IPS-15b (cell line): Measurements from ENCODE around the gene APCDD1L.

ENCODE experiments used
- H3K27me3 ChIP-seq: one replicate; pipeline ENCODE4 v1.6.1; 2013; ENCODE audit warnings: low read length; ENCODE audit not compliant: control insufficient read depth, insufficient read depth
- H3K36me3 ChIP-seq: one replicate; pipeline ENCODE4 v1.6.1; 2013; ENCODE audit warnings: low read length; ENCODE audit not compliant: control insufficient read depth, insufficient read depth
- H3K4me1 ChIP-seq: one replicate; pipeline ENCODE4 v1.6.1; 2013; ENCODE audit warnings: mild to moderate bottlenecking, low read length; ENCODE audit not compliant: control insufficient read depth, insufficient read depth
- H3K4me3 ChIP-seq: one replicate; pipeline ENCODE4 v1.5.1; 2013; ENCODE audit warnings: low read depth, low read length
- H3K9ac ChIP-seq: one replicate; pipeline ENCODE4 v1.6.1; 2013; ENCODE audit warnings: low read depth, mild to moderate bottlenecking, low read length
- H3K9me3 ChIP-seq: one replicate; pipeline ENCODE4 v1.6.1; 2013; ENCODE audit warnings: mild to moderate bottlenecking, low read length; ENCODE audit not compliant: control insufficient read depth, insufficient read depth

The APCDD1L gene

DNA sequence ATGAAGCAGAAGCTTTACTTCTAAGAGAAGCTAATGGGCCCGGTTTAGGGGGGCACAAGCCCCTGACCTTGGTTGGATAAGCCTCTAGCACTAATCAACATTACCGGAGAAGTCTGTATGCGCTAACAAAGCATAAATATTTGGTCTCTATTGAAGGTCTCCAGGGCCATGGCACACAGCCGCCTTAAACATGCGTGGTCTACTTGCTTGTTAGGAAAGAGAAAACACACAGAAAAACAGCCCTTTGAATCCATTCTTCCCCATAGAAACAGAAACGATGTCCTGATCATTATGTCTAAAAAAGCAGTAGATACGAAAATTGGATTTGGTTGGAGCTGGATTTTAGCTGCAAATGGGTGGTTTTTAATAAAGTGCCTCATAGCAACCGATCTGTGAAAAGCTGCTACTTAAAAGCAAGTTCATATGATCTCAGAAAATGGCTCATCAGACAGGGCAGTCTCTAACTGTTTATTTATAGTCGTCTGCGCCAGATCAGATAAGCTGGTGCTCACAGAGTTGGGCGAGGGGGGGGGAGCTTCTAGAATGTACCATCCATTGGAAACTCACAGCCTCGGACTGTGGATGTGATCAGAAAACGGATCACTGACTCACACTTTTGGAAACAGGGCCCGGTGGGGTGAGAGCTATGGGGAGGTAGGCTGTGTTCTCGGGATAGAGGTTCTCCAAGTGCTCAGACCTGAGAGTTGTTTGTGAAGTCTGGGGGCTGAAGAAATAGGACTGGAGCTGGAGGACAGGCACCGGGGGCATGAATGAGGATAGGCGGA is 35.3 kb upstream of the APCDD1L start:
- Histone ChIP-seq H3K27me3 (no peaks in the 10 kb centered on the region), H3K9ac (no peak overlapping the region)

DNA sequence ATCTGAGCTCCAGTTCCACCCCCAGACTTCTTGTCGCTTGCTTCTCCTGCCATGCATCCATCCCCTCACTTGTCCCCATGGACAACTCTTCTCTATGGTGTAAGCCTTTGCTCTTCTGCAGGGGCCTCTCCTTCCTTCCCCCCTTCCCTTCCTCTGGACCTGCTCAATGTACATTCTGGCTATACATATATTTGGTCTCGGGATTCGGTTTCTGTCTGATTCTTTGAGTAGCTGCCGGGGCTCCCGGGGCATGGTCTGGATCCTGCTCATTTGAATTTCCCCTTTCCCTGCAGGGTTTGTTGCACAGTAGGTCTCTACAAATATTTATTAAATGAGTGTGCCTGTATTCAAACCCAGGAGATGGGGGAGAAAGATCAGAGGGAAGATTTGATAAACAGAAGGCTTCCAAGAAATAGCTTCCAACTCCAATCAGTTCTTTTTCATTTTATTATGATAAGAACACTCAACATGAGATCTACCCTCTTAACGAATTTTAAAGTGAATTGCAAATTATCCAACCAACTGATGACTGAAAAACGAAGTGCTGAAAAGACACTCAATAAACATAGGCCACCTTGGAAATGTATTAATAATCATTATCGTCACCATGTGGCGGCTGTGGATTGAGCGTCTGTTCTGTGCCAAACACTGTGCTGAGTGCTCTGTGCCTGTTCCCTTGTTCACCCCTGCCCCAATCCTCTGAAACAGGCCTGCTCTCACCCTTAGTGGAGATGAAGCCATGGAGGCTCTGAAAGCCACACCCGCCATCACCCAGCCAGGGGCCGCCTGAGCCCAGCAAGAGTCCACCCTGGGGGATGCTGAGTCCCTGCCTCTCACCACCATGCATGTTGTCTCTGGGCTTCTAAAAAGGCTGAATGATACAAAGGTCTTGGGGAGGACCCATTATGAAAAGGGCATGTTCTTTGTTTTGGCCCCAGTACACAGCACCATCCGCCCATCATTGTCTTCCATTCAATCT is 34.3 kb upstream of the APCDD1L start:
- H3K9ac ChIP-seq: no peak overlapping the region
- H3K4me1 ChIP-seq: no peaks in the 10 kb centered on the region
- H3K36me3 ChIP-seq: no peaks in the 10 kb centered on the region
- H3K27me3 ChIP-seq: no peaks in the 10 kb centered on the region
- H3K4me3 ChIP-seq: no peak overlapping the region
- no peaks in the 10 kb centered on the region for H3K9me3 ChIP-seq

More for the DNA sequence above, 35.3 kb upstream of the APCDD1L start:
- Histone ChIP-seq H3K36me3 (no peaks in the 10 kb centered on the region), H3K9me3 (no peaks in the 10 kb centered on the region), H3K4me1 (no peaks in the 10 kb centered on the region), H3K4me3 (no peak overlapping the region)

DNA sequence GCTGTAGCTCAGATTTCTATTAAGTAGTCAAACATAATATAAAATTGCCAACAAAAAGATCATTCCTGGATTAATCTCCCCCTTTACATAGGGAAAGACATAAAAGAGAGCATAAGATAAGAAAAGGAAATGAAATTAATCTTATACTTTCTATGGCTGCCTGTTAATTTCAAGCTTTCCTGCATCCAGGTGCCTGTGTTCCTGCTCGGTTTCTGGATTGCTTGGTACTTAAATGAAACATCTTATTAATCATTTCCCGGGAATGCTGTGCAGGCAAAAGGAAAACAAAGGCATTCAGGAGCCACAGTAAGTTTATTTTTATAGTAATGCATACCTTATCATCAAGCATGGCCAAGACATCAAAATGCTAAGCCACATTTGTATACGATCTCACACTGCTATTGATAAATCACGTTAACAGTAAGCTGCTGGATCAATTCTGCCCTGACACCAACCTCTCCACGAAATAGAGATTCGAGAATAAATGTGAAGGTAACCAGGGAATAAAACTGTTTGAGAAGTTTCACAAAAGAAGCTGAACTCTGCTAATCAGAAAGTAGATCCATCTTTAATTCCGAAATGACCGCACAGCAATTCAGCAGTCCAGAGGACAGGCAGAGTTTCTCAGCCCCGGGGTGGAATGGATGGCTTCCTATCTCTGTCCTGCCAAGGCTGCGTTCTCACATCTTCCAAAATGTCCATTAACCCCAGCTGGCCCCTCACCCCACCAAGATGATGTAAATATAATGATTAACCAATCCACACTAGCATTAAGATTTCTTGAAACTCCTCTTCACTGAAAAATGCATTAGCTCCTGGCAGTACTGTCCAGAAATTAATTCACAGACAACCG is 32.6 kb upstream of the APCDD1L start:
- Histone ChIP-seq H3K9ac (no peak overlapping the region), H3K4me3 (no peak overlapping the region), H3K9me3 (no peaks in the 10 kb centered on the region), H3K27me3 (no peaks in the 10 kb centered on the region), H3K4me1 (no peaks in the 10 kb centered on the region), H3K36me3 (no peaks in the 10 kb centered on the region)

DNA sequence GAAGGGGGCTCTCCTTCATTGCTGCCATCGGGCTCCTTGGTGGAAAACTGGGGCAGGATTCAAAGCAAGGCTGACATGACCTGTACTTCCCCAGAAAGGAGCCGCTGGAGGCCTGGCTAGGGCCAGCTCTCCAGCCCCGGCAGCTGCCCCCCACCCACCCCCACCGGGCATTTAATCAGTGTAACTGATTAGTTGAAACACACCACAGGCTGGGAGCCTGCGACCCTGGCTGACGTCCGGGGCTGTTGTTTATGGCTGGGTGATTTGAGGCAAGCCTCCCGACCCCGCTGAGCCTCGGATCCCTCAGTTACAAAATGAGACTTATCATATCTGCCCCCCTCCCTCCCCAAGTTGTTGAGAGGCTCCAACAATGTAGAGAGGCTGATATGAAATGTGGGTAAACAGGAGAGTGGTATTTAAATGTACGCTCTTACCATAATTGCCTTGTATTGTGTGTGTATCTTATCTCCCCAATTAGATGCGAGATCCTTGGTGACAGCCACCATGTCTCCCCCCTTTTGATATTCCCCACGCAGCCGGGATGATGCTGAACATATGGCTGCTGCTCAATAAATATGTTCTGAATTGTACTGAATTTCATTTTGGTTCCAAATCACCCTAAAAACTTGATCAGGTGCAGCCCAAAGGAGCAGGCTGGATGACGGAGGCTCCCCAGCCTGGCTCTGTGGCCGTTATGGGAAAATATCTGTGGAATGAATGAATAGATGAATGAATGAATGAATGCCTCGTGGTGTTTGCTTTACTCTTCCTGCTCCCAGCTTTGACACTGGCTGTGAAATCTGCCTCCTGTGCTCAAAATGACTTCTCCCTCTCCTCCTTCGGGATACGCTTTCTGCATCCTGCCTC is 31.8 kb upstream of the APCDD1L start:
- Histone ChIP-seq H3K4me1 (no peaks in the 10 kb centered on the region), H3K27me3 (no peaks in the 10 kb centered on the region), H3K36me3 (no peaks in the 10 kb centered on the region), H3K9ac (no peak overlapping the region), H3K4me3 (no peak overlapping the region), H3K9me3 (no peaks in the 10 kb centered on the region)

DNA sequence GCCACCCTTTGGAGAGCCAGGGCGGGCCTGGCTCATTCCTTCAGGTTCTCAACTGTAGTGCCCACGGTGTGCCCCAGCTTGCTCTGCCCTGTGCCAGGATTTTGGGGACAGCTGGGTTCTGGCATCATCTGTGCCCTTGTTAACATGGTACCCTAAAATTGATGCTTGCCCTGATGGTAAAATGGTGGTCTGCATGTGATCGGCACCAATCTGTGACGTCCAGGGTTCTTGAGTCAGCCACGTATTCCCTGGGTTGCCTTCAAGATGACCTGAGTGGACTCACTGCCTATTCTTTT is 31.2 kb upstream of the APCDD1L start:
- H3K27me3 ChIP-seq: no peaks in the 10 kb centered on the region
- no peaks in the 10 kb centered on the region for H3K36me3 ChIP-seq
- H3K4me3 ChIP-seq: no peak overlapping the region
- H3K4me1 ChIP-seq: no peaks in the 10 kb centered on the region
- no peaks in the 10 kb centered on the region for H3K9me3 ChIP-seq
- no peak overlapping the region for H3K9ac ChIP-seq

DNA sequence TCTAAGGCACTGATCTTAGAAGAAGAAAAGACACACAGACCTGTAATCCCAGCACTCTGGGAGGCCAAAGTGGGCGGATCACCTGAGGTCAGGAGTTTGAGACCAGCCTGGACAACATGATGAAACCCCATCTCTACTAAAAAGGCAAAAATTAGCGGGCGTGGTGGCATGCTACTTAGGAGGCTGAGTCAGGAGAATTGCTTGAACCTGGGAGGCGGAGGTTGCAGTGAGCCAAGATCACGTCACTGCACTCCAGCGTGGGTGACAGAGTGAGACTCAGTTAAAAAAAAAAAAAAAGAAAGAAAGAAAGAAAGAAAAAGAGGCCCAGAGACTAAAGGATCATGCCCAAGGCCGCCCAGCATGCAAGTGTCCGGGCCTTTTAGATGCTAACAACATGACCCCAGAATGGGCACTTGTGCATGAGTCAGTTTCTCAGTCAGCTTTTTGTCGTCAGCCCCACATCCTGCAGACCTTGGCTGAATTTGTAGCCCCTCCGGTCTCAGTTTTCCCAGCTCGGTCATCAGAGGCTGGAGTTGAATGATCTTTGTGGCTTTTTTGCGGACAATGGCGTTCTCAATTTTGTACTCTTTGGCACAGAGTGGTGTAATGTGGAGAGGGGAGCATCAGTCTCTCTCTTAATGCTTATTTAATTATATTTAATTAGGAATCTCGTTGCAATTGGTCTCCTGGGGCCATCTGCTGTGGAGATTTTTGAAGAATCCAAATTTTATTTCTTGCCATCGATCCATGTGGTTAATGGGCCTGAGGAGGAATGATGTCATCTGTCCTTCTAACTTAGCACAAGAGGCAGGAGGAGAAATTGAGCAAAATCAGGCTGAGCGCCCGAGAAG is 30.6 kb upstream of the APCDD1L start:
- no peaks in the 10 kb centered on the region for H3K36me3 ChIP-seq
- no peak overlapping the region for H3K4me3 ChIP-seq
- H3K9me3 ChIP-seq: no peaks in the 10 kb centered on the region
- no peaks in the 10 kb centered on the region for H3K4me1 ChIP-seq
- no peaks in the 10 kb centered on the region for H3K27me3 ChIP-seq
- H3K9ac ChIP-seq: no peak overlapping the region

DNA sequence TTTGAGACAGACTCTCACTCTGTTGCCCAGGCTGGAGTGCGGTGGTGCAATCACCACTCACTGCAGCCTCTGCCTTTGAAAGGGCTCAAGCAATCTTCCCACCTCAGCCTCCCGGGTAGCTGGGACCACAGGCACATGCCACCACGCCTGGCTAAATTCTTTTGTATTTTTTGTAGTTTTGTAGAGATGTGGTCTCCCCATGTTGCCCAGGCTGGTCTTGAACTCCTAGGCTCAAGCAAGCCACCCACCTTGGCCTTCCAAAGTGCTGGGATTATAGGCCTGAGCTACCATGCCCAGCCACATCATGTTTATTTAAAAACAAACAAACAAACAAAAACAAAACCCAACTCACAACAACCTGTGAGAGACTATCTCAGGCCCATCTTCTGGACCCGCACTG is 29.7 kb upstream of the APCDD1L start:
- no peaks in the 10 kb centered on the region for H3K27me3 ChIP-seq
- no peak overlapping the region for H3K4me3 ChIP-seq
- no peaks in the 10 kb centered on the region for H3K9me3 ChIP-seq
- no peak overlapping the region for H3K9ac ChIP-seq
- no peaks in the 10 kb centered on the region for H3K4me1 ChIP-seq
- H3K36me3 ChIP-seq: no peaks in the 10 kb centered on the region

DNA sequence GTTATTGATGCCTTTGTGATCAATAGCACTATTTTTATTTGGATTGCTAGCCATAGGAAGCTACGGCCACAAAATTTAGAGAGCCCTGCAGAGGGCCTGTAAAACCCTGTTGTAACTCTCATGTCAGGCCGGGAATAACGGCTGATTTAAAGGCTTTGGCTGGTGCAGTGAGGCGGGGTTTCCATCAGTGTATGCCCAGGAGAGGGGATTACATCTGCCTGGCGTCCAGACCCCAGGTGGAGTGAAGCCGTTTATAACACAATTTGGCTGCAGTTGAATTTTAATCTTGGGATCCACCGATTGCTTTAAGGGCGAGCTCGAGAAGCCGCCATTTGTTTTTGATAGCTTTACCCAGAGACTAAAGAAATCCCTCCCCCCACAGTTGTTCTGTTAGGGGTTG is 29.1 kb upstream of the APCDD1L start:
- H3K27me3 ChIP-seq: no peaks in the 10 kb centered on the region
- H3K9me3 ChIP-seq: no peaks in the 10 kb centered on the region
- no peak overlapping the region for H3K4me3 ChIP-seq
- no peaks in the 10 kb centered on the region for H3K36me3 ChIP-seq
- H3K9ac ChIP-seq: no peak overlapping the region
- H3K4me1 ChIP-seq: no peaks in the 10 kb centered on the region

DNA sequence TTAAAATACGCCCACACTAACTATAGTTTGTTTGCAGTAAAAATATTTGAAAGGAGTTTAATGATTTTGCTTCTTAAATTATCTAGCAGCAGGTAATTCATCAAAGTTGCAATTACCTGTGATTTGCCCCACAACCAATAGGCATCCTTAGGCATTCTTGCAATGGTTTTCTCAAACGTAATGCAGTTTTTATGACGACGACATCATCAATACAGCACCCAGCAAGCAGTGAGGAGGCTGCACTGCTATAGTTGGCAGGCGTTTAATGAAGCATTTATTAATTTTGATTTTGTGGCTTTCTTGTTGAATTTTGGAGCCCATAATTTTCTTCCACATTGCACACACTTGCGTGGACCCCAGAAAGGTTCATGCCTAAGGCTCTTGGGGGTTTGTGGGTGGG is 28.1 kb upstream of the APCDD1L start:
- no peaks in the 10 kb centered on the region for H3K27me3 ChIP-seq

DNA sequence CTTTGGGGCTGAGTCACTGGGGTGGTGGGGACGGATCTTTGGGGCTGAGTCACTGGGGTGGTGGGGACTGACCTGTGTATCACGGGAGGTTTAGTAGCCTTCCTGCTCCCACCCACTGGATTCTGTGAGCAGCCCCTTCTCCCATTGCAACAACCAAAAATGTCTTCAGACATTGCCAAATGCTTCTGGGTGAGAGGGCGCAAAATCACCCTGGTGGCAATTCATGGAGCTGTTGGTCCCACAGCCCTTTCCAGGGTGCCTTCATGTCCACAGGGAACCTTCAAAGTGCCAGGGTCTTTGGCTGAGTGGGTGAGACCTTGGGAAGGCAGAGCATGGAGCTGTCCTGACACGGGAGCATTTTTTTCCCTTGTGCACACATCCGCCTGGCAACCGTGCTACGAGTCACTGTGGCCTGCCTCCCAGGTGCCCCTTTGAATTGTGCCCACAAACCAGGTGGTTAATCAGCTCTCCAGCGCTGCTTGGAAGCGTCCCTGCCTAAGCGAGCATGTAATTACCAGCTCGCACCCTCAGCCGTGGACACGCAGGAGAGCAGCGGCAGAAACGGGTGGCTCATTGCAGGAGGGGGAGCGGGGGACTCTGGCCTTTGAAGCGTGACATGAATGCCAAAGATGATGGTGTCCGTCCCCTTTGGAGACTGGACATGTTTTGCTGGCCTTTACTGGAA is 27.4 kb upstream of the APCDD1L start:
- Histone ChIP-seq H3K4me1 (no peaks in the 10 kb centered on the region), H3K4me3 (no peak overlapping the region), H3K36me3 (no peaks in the 10 kb centered on the region), H3K9me3 (peaks cover 2% of the 10 kb centered on the region), H3K9ac (no peak overlapping the region), H3K27me3 (no peaks in the 10 kb centered on the region)

More for the DNA sequence above, 28.1 kb upstream of the APCDD1L start:
- no peaks in the 10 kb centered on the region for H3K4me1 ChIP-seq
- H3K36me3 ChIP-seq: no peaks in the 10 kb centered on the region
- no peak overlapping the region for H3K4me3 ChIP-seq
- H3K9me3 ChIP-seq: no peaks in the 10 kb centered on the region
- H3K9ac ChIP-seq: no peak overlapping the region
